ENCODE measurements around the gene ETDC.
"Not testable (repeated sequence)": the region's sequence is repeated elsewhere in the genome, so short reads cannot be mapped to it uniquely, and the experiment has no call there.

The ETDC gene

DNA sequence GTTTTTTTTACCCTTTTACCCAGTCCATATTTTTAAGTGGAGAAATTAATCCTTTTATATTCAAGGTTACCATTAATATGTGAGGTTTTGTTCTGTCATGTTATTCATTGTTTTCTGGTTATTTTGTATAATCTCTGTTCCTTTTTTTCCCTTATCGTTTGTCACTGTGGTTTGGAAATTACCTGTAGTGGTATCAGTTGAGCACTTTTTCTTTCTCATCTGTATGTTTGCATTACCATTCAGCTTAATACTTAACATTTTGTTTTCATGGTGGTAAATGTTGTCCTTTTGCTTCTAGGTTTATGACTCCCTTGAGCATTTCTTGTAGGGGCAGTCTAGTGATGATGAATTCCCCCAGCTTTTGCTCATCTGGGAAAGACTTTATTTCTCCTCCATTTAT, 6.6 kb downstream of the ETDC start:
- H3K4me3 ChIP-seq (ENCODE audit: control insufficient read depth, low read depth, low read length): no peak overlapping the region
- TF ChIP-seq, protein P1, sequence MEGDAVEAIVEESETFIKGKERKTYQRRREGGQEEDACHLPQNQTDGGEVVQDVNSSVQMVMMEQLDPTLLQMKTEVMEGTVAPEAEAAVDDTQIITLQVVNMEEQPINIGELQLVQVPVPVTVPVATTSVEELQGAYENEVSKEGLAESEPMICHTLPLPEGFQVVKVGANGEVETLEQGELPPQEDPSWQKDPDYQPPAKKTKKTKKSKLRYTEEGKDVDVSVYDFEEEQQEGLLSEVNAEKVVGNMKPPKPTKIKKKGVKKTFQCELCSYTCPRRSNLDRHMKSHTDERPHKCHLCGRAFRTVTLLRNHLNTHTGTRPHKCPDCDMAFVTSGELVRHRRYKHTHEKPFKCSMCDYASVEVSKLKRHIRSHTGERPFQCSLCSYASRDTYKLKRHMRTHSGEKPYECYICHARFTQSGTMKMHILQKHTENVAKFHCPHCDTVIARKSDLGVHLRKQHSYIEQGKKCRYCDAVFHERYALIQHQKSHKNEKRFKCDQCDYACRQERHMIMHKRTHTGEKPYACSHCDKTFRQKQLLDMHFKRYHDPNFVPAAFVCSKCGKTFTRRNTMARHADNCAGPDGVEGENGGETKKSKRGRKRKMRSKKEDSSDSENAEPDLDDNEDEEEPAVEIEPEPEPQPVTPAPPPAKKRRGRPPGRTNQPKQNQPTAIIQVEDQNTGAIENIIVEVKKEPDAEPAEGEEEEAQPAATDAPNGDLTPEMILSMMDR (conservative IDR thresholded peaks at IDR 0.05; ENCODE audit: control insufficient read depth, insufficient read depth, low read depth, low read length): no peak
- no peak for DNase-seq (ENCODE audit: low read depth)

DNA sequence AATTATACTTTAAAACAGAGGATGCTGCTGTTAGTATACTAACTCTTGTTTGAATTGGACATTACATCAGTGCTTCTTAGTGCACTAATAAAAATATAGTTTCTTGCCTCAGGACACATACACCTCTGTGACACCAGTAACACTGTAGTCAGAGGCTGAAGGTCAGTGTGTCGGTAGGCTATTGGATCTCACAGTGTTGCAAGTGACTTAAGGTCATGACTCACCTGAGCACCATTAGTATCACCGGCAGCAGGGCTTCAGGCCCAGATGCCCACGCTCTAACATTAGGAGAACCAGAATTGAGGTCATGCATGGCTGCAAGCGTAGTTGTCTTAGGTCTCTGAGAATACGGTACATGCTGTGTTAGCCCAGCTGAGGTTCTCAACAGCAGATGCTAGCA, 15.2 kb downstream of the ETDC start:
- TF ChIP-seq, protein P1 (conservative IDR thresholded peaks at IDR 0.05; ENCODE audit: control insufficient read depth, insufficient read depth, low read depth, low read length): no peak
- DNase-seq (ENCODE audit: low read depth): no peak
- H3K4me3 ChIP-seq (ENCODE audit: control insufficient read depth, low read depth, low read length): no peak overlapping the region

DNA sequence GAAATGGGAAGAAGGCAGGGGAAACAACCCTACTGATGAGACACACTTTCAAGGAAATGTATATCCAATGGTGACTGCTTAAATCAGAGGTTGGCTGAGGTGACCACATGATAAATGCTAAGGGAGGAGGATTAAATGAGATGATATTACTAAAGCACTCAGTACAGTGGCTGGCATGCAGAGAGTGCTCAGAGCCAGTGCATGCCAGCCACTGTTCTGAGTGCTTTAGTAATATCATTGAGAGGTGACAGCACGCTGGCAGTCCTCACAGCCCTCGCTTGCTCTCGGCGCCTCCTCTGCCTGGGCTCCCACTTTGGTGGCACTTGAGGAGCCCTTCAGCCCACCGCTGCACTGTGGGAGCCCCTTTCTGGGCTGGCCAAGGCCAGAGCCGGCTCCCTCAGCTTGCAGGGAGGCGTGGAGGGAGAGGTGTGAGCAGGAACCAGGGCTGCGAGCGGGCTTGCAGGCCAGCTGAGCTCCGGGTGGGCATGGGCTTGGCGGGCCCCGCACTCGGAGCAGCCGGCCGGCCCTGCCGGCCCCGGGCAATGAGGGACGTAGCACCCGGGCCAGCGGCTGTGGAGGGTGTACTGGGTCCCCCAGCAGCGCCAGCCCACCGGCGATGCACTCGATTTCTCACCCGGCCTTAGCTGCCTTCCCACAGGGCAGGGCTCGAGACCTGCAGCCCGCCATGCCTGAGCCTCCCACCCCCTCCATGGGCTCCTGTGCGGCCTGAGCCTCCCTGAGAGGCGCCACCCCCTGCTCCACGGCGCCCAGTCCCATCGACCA, 15.9 kb downstream of the ETDC start:
- not testable (repeated sequence) for H3K4me3 ChIP-seq (ENCODE audit: control insufficient read depth, low read depth, low read length); DNase-seq (ENCODE audit: low read depth)

DNA sequence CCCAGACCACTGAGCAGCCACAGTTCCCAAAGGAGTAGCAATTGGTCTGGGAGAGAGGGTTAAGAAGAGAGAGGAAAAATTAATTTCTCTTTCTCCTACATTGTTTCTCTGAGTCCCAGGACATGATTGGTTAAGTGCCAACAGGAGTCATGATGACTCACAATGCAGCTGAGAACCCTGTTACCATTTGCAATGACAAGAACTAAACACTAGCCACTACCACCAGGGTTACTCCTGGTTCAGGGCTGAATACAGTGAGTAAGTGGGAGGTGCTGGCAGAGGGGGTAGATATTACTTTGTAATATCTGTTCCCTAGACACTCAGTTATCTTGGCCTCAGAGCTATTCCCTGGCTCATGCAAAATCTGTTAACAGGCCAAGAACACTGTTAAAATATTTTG, 18.0 kb downstream of the ETDC start:
- no peak overlapping the region for H3K4me3 ChIP-seq (ENCODE audit: control insufficient read depth, low read depth, low read length)
- TF ChIP-seq, protein P1 (conservative IDR thresholded peaks at IDR 0.05; ENCODE audit: control insufficient read depth, insufficient read depth, low read depth, low read length): peak; percentile 2
- DNase-seq (ENCODE audit: low read depth): peak; percentile 95

DNA sequence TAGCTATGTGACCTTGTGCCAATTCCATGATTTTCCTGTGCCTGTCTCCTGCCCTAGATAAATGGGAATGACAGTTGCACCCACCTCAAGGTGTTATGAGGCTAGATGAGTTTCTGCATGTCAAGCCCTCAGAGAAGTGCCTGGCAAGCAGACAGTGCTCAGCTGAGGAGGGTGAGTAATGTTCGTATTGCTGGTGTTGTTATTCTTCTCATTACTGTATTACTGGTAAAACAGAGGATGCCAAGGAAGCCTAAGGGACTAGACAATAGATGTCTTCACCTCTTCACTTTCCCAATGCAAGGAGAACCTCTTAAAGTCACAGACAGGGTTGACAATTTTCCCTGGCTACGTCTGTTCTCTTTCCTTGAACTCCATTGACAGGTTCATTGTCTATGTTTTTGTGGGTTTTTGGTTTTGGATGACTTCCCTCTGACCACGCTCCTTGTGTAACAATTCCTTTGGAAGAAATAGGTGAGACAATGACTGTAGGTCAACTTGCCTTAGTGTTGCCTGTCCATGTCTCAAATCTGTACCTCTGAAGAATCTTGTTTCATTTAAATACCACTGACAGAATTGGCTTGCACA, 19.2 kb downstream of the ETDC start:
- TF ChIP-seq, protein P1 (conservative IDR thresholded peaks at IDR 0.05; ENCODE audit: control insufficient read depth, insufficient read depth, low read depth, low read length): no peak
- peak; percentile 65 for DNase-seq (ENCODE audit: low read depth)
- no peak overlapping the region for H3K4me3 ChIP-seq (ENCODE audit: control insufficient read depth, low read depth, low read length)

DNA sequence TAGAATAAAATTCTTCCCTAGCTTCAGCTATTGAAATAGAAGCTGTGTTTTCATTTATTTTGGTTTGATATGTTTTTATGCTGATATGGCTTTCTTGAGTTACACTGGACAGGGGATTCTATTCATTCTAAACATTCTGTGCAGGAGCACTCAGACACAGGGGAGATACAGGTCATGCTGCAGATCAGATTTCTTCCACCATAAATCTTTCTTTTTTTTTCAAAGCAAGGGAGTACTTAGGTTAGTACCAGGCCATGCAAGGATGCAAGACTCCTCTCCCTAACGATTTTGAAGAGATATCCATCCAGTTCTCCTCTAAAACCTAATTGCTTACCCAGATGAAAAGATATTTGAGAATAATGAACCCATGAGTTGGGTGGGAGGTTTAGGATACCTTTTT, 21.4 kb downstream of the ETDC start:
- TF ChIP-seq, protein P1 (conservative IDR thresholded peaks at IDR 0.05; ENCODE audit: control insufficient read depth, insufficient read depth, low read depth, low read length): no peak
- H3K4me3 ChIP-seq (ENCODE audit: control insufficient read depth, low read depth, low read length): no peak overlapping the region
- DNase-seq (ENCODE audit: low read depth): no peak

DNA sequence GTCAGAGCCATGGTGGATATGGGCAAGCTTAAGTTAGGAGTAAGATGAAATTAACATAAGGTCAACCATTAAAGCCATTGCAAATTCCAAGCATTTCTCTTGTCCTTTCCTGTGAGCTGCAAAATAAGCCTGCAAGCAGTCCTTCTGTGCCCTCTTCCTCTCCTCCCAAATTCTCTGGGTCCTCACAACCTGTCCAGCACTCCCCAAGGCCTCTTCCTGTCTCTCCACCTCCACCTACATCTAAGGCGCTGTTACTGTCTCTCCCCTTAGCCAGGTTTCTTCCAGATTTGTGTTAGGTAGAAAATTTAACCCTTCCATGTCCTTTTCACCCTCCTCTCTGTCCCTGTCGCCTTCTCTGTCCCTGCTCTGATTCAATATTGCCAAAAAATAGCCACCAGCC, 22.2 kb downstream of the ETDC start:
- no peak for DNase-seq (ENCODE audit: low read depth)
- TF ChIP-seq, protein P1 (conservative IDR thresholded peaks at IDR 0.05; ENCODE audit: control insufficient read depth, insufficient read depth, low read depth, low read length): no peak
- H3K4me3 ChIP-seq (ENCODE audit: control insufficient read depth, low read depth, low read length): no peak overlapping the region

Data from fibroblast of mammary gland (primary cell).